Activated naive CD4-positive, alpha-beta T cell treated with anti-CD3 and anti-CD28 coated beads, Interleukin-2, amount 10 ng/mL, durations not matched to agents 7 days and 5 days (primary cell): Measurements from ENCODE around the gene H6PD.

ENCODE experiments used
- CTCF ChIA-PET: fragments of 350-600 bp; sonication (Branson Sonifier 250); formaldehyde crosslinking; loops from one replicate; lab custom pipeline; 2021; ENCODE audit warnings: antibody characterized with exemption; lab: Charles Lee
- DNase-seq: peaks from one replicate; pipeline ENCODE4 v3.0.0-alpha.2; 2020
- H3K27ac Mint-ChIP-seq: one replicate; pipeline ENCODE4 v1.8.0; 2021; ENCODE audit warnings: mild to moderate bottlenecking, moderate library complexity, mixed read lengths
- H3K27me3 Mint-ChIP-seq: one replicate; pipeline ENCODE4 v1.8.0; 2021; ENCODE audit warnings: mild to moderate bottlenecking, mixed read lengths
- H3K36me3 Mint-ChIP-seq: one replicate; pipeline ENCODE4 v1.8.0; 2021; ENCODE audit warnings: mixed read lengths
- H3K4me1 Mint-ChIP-seq: one replicate; pipeline ENCODE4 v1.8.0; 2021; ENCODE audit warnings: mixed read lengths
- H3K4me3 Mint-ChIP-seq: one replicate; pipeline ENCODE4 v1.8.0; 2021; ENCODE audit warnings: mild to moderate bottlenecking, moderate library complexity, mixed read lengths
- H3K9me3 Mint-ChIP-seq: one replicate; pipeline ENCODE4 v1.8.0; 2021; ENCODE audit warnings: mixed read lengths

H6PD gene

DNA sequence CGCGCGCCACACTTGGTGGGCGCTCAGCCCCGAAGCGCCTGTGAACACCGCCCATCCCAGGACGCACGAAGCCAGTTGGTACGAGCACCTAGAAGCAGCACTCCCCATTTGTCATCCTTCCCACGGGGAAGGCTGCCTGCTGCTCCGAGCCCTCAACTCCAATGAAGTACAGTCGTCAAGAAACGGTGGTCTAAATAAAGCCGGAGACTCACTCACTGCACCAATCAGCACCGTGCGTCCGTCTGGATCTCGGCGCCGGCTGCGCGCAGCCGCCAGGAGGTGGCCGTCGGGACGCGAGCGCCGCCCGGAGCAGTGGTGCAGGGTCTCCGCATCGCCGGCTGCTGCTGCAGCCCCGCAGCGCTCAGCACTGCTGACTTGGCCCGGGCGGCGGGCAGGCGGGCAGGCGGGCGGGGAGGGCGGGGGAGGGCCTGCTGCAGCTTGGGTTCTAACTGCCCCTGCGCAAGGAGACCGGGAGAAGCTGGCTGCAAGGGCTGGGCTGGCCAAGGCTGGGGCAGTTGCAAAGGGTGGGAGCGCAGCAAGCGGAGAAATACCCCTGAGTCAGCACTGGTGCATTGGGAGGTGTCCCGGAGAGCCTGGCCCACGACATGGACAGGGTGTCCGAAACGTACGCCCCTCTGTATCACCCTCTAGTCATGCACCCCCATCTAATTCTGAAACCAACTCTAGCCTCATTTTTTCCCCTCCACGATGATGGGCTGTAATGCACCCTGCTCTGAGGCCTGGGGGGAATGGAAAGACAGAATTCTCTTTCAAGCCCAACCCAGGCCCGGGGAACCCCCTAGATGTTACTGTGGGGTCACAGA, 35.8 kb upstream of the H6PD start:
- H3K4me1 Mint-ChIP-seq: peaks cover 41% of the 10 kb centered on the region
- DNase-seq: no peak
- H3K27ac Mint-ChIP-seq: no peak overlapping the region
- peaks cover 99% of the 10 kb centered on the region for H3K27me3 Mint-ChIP-seq
- H3K9me3 Mint-ChIP-seq: no peaks in the 10 kb centered on the region
- CTCF ChIA-PET: interaction anchor here (0.8 to 4.5 kb wide), 3 partner anchors 51 to 88 kb away, joined by 3 to 62 read pairs (median 23); no protein-coding TSS in a partner anchor
- H3K4me3 Mint-ChIP-seq: no peak overlapping the region
- H3K36me3 Mint-ChIP-seq: no peaks in the 10 kb centered on the region

DNA sequence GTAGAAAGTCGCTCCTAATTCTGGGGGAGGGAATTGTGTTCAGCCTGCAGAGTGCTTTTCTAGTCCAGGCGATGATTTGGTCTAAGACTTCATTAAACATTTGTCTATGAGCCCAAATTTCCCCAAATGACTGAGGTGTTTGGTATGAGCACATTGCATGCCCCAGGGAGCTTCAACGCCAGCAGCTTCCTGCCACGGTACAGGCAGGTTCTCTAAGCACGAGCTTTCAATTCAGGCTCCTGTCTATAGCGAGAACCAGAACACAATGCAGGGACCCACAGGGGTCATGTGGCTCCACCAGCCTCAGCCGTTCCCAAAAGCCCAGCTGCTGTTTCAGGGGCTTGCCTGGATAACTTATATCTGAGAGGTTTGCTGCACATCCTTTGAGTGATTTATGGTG, 34.1 kb upstream of the H6PD start:
- no peak for DNase-seq
- Mint-ChIP-seq H3K27ac (no peak overlapping the region), H3K4me3 (no peak overlapping the region), H3K4me1 (peaks cover 45% of the 10 kb centered on the region), H3K27me3 (peaks cover 98% of the 10 kb centered on the region), H3K9me3 (no peaks in the 10 kb centered on the region), H3K36me3 (no peaks in the 10 kb centered on the region)
- CTCF ChIA-PET: interaction anchor here (0.7 to 1.9 kb wide), 4 partner anchors 54 to 255 kb away, joined by 3 to 7 read pairs (median 6); no protein-coding TSS in a partner anchor

DNA sequence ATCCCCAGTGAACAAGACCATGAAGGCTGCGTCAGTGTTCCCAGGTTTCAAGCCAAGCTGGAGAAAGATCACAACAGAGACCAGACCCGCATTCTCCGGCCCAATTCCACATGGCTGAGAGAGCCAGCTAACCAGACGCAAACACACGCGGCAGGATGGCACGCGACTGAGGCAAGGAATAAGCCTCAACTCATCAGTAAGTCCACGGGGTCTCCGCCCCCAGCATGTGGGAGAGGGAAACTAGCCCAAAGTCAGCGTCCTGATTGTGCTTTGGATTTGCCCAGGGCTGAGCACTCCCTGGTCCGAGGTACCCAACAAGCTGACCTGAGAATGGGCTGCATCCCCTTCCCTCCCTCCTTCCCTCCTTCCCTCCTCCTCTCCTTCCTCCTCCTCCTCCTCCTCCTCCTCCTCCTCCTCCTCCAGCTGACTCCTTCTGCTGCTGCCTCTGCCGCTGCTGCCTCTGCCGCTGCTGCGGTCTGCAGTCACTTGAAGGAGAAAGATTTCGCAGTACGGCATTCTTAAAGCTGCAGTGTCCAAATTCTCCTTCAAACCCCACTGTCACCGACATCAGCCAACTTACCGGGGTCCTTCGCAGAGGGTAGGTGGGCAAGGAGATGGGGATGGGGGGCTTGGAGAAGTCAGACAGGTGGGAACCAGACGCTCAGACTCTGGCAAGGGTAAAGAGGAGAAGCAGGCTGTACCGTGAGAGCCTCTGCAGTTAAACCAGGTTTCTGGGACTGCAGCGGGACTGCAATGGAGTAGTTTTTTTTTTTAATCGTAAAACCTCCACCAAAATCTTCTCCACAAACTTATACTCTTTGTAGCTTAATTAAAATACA, 33.0 kb upstream of the H6PD start:
- CTCF ChIA-PET: interaction anchor here (0.8 to 1.9 kb wide), 5 partner anchors 22 to 254 kb away, joined by 3 to 7 read pairs (median 4); no protein-coding TSS in a partner anchor
- Mint-ChIP-seq H3K27ac (no peak overlapping the region), H3K36me3 (no peaks in the 10 kb centered on the region), H3K27me3 (peaks cover 98% of the 10 kb centered on the region), H3K4me3 (peak overlapping the region; percentile 7), H3K9me3 (no peaks in the 10 kb centered on the region), H3K4me1 (peaks cover 41% of the 10 kb centered on the region)
- peak; percentile 34 for DNase-seq

DNA sequence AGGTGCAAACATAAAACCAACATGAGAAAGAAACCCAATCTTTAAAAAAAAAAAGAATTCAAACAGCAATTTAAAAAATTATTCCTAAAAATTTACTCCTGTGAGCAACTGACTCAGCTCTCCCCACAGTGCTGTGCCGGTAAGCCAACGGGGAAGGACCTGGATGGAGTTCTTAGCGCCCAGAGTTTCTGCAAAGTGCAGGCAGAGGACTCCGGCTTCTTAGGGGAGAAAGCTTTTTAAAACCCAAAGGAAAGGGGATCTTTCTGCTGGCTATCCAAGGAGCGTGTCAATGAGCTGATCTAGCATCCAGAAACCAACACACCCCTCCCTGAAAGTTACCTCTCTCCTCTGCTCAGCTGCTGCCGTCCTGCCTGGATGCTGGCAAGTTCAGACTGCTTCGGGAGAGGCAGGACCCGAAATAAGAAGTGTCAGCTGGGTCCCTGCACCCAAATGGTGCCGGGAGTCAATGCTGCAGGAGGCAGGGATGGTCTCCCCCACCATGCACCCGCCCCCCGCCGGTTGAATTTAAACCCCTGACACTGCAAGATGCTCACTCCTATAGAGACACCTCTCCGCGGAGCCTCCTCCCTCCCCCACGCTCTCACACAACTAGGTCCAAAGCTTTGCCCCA, 32.2 kb upstream of the H6PD start:
- no peak for DNase-seq
- H3K27me3 Mint-ChIP-seq: peaks cover 98% of the 10 kb centered on the region
- no peak overlapping the region for H3K27ac Mint-ChIP-seq
- CTCF ChIA-PET: interaction anchor here (0.9 to 1.3 kb wide), 2 partner anchors 23 to 80 kb away, joined by 3 to 4 read pairs; no protein-coding TSS in a partner anchor
- H3K4me1 Mint-ChIP-seq: peaks cover 36% of the 10 kb centered on the region
- no peaks in the 10 kb centered on the region for H3K36me3 Mint-ChIP-seq
- no peak overlapping the region for H3K4me3 Mint-ChIP-seq
- H3K9me3 Mint-ChIP-seq: no peaks in the 10 kb centered on the region

DNA sequence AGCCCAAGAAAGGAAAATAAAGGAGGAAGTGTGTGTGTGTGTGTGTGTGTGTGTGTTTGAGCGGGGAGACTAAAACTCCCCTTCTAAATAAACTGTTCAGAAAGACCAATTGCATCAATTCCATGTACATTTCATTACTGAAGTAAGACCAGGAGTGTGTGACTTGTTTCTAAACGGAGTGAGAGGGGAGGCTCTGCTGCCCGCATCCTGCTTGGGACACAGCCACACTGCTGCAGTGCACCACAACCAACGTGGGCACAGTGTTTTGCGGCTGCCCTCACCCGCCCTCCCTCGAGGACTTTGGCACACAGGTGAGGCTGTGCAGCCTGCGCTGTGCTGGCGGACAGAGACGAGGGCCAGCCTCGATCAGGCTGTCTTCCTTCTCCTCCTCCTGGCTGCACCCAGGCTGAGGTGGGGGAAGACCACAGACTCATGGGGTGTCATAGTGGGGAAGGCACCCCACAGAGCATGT, 31.0 kb upstream of the H6PD start:
- no peaks in the 10 kb centered on the region for H3K36me3 Mint-ChIP-seq
- CTCF ChIA-PET: no interaction called here

GRCh38 chr1:9204156-9204720, 30.3 kb upstream of the H6PD start:
- DNase-seq: no peak
- peaks cover 92% of the 10 kb centered on the region for H3K27me3 Mint-ChIP-seq
- peaks cover 32% of the 10 kb centered on the region for H3K4me1 Mint-ChIP-seq
- H3K9me3 Mint-ChIP-seq: no peaks in the 10 kb centered on the region
- CTCF ChIA-PET: no interaction called here
- no peaks in the 10 kb centered on the region for H3K36me3 Mint-ChIP-seq
- no peak overlapping the region for H3K27ac Mint-ChIP-seq
- H3K4me3 Mint-ChIP-seq: no peak overlapping the region

More for the DNA sequence above, 31.0 kb upstream of the H6PD start:
- peak; percentile 46 for DNase-seq
- no peak overlapping the region for H3K27ac Mint-ChIP-seq
- peaks cover 95% of the 10 kb centered on the region for H3K27me3 Mint-ChIP-seq
- no peaks in the 10 kb centered on the region for H3K9me3 Mint-ChIP-seq
- H3K4me1 Mint-ChIP-seq: peaks cover 32% of the 10 kb centered on the region
- H3K4me3 Mint-ChIP-seq: no peak overlapping the region

DNA sequence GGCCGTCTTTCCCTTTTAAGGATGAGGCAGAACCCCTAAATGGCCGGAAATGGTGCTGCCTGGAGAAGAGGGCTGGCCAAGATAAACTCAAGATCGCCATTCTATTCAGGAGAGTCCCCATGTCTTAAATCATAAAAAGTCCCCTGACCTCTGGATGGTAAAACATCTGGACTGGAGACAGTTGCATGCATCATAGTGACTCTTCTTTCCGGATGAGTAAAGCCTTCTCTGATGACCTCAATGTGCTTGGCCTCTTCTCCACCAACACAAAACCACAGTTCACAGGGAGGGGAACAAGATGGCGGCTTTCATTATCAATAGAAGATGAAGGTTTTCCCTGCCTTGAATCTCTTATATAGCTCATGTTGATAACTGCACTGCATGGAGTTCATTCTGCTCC, 27.5 kb upstream of the H6PD start:
- DNase-seq: no peak
- CTCF ChIA-PET: no interaction called here
- Mint-ChIP-seq H3K27me3 (peaks cover 80% of the 10 kb centered on the region), H3K4me3 (no peak overlapping the region), H3K4me1 (peaks cover 18% of the 10 kb centered on the region), H3K9me3 (no peaks in the 10 kb centered on the region), H3K27ac (no peak overlapping the region), H3K36me3 (no peaks in the 10 kb centered on the region)

- H3K27ac Mint-ChIP-seq: no peak overlapping the region
- peaks cover 13% of the 10 kb centered on the region for H3K4me1 Mint-ChIP-seq
- CTCF ChIA-PET: no interaction called here
- H3K9me3 Mint-ChIP-seq: no peaks in the 10 kb centered on the region
- peaks cover 73% of the 10 kb centered on the region for H3K27me3 Mint-ChIP-seq
- H3K36me3 Mint-ChIP-seq: no peaks in the 10 kb centered on the region
- no peak overlapping the region for H3K4me3 Mint-ChIP-seq
- no peak for DNase-seq
Observed at GRCh38 chr1:9207715-9208114, 26.9 kb upstream of the H6PD start.

- no peak for DNase-seq
- Mint-ChIP-seq H3K4me3 (no peak overlapping the region), H3K4me1 (no peaks in the 10 kb centered on the region), H3K27me3 (peaks cover 47% of the 10 kb centered on the region), H3K9me3 (no peaks in the 10 kb centered on the region), H3K27ac (no peak overlapping the region), H3K36me3 (no peaks in the 10 kb centered on the region)
- CTCF ChIA-PET: no interaction called here
Observed at GRCh38 chr1:9211291-9211811, 23.2 kb upstream of the H6PD start.

GRCh38 chr1:9212735-9213134, 21.8 kb upstream of the H6PD start:
- H3K27me3 Mint-ChIP-seq: peaks cover 38% of the 10 kb centered on the region
- no peaks in the 10 kb centered on the region for H3K9me3 Mint-ChIP-seq
- H3K4me1 Mint-ChIP-seq: no peaks in the 10 kb centered on the region
- H3K36me3 Mint-ChIP-seq: no peaks in the 10 kb centered on the region
- H3K27ac Mint-ChIP-seq: no peak overlapping the region
- H3K4me3 Mint-ChIP-seq: no peak overlapping the region
- CTCF ChIA-PET: no interaction called here
- no peak for DNase-seq

GRCh38 chr1:9213956-9214355, 20.6 kb upstream of the H6PD start:
- Mint-ChIP-seq H3K4me1 (no peaks in the 10 kb centered on the region), H3K9me3 (no peaks in the 10 kb centered on the region), H3K27ac (no peak overlapping the region), H3K36me3 (no peaks in the 10 kb centered on the region), H3K27me3 (peaks cover 31% of the 10 kb centered on the region), H3K4me3 (no peak overlapping the region)
- no peak for DNase-seq
- CTCF ChIA-PET: no interaction called here

DNA sequence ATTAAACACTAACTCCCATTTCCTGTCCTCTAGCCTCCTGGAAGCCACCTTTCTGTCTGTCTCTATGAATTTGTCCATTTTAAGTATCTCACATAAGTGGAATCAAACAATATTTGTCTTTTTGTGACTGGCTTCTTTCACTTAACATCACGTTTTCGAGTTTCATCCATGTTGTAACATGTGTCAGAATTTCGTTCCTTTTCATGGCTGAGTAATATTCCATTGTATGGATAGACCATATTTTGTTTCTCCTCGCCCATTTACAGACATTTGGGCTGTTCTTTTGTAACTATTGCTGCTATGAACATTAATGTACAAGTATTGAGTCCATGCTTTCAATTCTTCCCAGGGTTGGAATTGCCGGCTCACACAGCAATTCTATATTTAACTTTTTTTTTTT, 15.7 kb upstream of the H6PD start:
- CTCF ChIA-PET: no interaction called here

GRCh38 chr1:9222846-9223625, 11.5 kb upstream of the H6PD start:
- CTCF ChIA-PET: no interaction called here
- Mint-ChIP-seq H3K4me3 (no peak overlapping the region), H3K9me3 (no peaks in the 10 kb centered on the region), H3K27ac (no peak overlapping the region), H3K36me3 (no peaks in the 10 kb centered on the region), H3K27me3 (peaks cover 44% of the 10 kb centered on the region), H3K4me1 (no peaks in the 10 kb centered on the region)
- no peak for DNase-seq

More for the DNA sequence above, 15.7 kb upstream of the H6PD start:
- Mint-ChIP-seq H3K4me3 (no peak overlapping the region), H3K27me3 (peaks cover 28% of the 10 kb centered on the region), H3K27ac (no peak overlapping the region), H3K9me3 (no peaks in the 10 kb centered on the region), H3K4me1 (no peaks in the 10 kb centered on the region), H3K36me3 (no peaks in the 10 kb centered on the region)
- no peak for DNase-seq
